GM18502 (cell line): ENCODE results near the gene ST7.
"Not testable (repeated sequence)": the region's sequence is repeated elsewhere in the genome, so short reads cannot be mapped to it uniquely, and the experiment has no call there.

Source experiments
- ATAC-seq: cut with Tn5 transposase; IDR thresholded peaks from one replicate; pipeline ENCODE4 v1.9.1; 2021; ENCODE audit warnings: mild to moderate bottlenecking; ENCODE audit not compliant: unreplicated experiment, poor library complexity

ST7 gene

DNA sequence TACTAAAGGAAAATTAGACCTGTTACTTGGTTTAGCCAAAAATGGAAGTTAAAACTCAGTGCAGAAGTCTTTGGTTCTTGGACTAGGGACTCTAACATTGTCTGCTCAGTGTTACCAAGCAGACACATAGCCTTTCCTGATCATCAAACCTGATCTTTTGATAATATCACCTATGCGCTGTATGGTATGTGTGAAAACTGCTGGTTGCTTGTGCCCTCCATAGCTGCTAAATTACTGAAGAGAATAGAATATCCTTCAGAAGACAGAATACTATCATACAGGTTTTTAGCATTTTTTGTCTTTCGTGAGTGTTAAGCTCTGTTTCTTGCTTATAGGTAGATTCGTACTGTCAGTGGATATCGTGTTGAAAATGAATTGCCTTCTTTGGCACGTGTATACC lies 68.7 kb downstream of the ST7 start:
- ATAC-seq, result no peak

DNA sequence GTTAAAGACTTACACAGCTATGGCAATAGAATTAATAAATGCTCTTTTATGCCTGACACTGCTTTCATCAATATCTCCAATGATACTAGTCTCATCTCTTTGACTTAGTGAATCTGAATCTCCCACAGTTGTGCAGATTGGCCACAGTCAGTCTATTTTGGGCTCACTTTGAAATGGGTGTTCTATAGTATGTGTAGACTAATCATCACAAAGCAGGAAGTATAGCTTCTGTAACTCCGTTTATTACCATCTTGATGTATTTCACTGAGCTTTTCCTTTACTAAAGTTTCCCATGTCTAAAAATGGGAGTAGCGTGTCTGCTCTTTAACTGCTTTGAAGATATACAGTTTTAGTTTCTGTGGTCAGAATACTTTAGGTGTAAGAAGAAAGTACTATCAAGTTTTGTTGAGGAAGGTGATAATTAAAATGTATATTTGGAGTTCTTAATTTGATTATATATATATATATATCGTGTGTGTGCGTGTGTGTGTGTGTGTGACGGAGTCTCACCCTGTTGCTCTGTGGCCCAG lies 70.1 kb downstream of the ST7 start:
- ATAC-seq, result peak; percentile 79

DNA sequence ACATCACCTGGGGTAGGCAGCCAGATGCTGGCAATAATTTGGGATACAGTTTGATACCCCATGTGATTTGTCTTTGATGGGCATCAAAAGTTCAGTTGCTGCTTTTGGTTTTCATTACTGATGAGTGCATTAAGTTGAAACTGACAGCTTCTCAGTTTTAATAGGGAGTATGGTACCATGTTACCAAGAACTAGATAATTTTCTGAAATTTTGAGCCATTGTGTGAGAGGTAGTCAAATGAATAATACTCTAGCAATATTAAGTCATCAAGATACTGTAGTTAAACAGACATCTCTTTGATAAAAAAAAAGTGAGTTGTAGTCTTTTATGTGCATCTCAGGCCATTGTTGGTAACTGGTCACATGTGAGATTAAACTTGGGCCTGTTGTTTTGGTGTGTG lies 71.5 kb downstream of the ST7 start:
- ATAC-seq, result no peak

DNA sequence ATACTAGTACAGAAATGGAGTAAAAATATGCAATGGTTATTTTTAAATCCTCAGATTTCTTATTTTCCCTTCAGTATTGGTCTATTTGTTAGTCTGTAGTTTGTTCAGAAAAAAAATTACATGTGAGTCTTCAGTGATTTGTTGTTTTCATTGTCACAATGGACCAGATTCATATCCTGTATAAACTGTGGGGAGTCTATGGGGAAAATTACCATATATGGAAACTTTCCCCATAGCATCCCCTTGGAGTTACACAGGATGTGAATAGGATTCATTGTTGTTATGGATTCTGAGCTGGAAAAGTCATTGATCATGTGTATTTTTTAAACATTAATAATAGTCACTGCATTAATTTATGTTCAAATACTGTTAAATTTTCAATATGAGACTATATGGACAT lies 72.6 kb downstream of the ST7 start:
- no peak for ATAC-seq

DNA sequence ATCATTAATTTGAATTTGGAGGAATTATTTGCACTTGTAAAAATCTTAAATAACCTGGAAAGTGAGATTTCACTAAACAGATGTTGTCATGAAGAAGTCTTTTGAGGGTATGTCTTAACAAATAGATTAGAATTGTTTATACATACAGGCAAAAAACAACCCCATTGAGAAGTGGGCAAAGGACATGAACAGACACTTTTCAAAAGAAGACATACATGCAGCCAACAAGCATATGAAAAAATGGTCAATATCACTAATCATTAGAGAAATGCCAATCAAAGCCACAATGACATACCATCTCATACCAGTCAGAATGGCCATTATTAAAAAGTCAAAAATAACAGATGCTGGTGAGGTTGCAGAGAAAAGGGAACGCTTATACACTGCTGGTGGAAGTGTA lies 77.0 kb downstream of the ST7 start:
- not testable (repeated sequence) for ATAC-seq

DNA sequence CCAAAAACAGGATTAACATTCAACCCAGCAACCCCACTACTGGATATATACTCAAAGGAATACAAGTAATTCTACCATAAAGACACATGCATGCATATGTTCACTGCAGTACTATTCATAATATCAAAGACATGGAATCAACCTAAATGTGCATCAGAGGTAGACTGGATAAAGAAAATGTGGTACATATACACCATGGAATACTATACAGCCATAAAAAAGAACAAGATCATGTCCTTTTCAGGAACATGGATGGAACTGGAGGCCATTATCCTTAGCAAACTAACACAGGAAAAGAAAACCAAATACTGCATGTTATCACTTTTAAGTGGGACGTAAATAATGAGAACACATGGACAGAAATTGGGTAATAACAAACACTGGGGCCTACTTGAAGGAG lies 77.5 kb downstream of the ST7 start:
- ATAC-seq, result not testable (repeated sequence)

DNA sequence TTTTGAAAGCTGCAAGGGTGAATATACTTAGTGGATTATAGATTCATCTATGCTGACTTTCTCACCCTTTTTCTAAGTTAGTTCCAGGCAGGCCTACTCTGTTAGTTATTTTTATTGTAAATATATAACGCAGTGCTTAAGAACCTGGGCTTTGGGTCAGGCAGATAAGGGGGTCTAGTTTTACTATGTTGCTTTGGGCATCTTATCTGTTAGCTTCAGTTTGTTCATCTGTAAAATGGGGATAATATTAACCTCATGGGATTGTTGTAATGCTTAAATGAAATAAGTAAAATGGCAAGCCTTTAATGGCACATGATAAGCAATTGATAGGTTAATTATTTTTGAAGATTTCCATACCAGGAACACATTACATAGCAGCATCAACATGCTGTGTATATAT lies 79.5 kb downstream of the ST7 start:
- no peak for ATAC-seq

DNA sequence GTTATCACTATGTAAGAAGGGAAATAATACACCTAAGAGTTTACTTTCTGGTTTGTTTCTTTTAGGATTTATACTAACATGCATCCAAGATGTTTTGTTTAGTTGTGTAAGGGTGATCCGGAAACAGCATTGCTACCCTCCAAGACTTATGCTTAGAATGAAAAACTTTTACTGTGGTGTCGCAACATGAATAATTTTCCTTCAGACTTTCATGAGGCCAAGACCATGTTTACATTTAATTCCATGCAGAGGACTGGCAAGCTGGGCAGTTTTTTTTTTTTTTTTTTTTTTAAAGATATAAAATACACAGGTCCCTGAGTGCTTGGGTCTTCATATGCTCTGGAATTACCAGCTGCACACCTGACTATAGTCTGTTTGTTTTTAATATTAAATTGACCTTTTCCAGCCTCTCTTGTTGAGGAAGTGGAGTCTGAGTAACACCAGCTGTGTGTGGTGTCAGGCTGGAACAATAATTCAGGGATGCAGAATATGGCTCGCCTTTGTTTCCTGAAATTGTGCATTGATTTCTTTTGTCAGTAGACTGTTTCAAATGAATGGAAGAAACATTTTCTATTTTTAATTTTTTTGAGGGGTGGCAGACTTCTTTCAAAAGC lies 81.7 kb downstream of the ST7 start:
- ATAC-seq, result no peak

DNA sequence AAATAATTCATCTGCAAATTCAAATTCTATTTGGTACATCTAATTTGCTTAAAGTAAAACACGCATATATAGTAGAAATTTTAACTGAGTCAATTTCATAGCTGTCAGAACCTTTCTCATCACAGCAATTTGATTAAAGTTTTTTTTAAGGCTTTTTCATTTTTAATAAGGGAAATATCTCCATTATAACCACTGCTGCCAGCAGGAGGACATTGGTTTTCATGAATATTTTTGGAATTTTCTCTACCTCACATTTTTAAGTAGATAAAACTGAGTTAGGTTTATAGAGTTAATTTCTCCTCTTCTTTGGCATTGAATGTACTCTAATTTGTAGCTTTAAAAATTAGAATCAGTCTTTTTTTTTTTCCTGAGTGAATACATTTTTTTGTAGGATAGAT lies 82.2 kb downstream of the ST7 start:
- no peak for ATAC-seq

DNA sequence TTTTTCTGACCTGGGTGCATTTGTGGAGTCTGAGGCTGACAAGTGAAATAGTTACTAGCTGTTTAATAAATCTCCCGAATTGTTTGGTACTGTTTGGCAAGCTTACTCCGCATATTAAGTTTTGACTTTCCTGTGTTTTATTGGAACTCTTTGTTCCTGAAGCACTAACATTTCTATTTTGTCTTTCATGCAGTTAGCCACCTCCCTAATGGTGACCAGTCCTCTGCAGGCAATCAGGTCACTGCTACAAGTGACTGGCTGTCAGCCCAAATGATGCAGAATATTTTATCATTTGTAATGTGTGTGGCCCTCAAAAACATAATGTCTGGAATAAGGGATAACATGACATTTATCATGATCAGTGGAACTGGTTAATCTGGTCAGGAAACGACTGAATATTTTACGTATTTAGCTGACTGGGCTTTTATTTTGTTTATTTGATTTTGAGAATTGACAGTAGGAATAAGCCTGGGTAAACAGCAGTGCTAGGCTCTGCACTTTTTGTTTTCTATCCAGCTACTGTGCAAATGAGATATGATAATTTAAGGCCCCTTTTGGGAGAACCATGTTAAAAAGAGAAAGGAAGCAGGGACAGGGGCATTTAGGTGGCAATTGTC lies 82.9 kb downstream of the ST7 start:
- no peak for ATAC-seq

DNA sequence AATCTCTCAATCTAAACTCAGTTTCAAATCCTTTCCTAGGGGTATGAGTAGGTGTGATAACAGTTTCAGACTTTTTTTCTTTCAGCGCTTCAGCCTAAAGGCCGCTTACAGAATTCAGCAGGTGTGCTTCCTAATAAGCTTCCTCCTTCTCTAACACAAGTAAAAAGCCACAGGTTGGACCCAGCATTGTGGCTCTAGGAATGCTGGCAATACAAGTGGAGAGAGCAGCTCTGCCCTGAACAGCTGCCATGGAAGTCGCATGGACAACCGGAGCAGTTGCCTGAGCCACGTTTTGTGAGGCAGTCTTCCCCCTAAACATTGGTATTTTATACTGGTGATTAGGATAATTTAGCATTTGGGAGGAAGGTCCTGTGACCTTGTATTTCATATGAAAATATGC lies 83.5 kb downstream of the ST7 start:
- no peak for ATAC-seq

DNA sequence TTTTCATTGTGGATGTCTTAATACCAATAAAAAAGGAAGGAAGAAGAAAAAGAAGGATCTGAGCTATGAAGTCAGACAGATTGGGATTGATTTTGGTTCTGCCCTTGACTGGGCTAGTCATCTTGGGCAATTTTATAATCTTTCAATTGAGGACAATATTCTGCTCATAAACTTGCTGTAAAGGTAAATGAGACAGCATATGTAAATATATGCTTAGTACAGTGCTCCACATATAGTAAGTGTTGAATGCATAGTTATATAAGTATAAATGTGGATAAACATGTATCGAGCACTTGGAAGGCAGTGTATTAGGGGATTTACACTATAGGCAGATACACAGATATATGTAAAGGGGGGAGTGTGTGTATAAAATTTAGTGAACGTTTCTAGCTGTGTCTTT lies 85.1 kb downstream of the ST7 start:
- no peak for ATAC-seq

DNA sequence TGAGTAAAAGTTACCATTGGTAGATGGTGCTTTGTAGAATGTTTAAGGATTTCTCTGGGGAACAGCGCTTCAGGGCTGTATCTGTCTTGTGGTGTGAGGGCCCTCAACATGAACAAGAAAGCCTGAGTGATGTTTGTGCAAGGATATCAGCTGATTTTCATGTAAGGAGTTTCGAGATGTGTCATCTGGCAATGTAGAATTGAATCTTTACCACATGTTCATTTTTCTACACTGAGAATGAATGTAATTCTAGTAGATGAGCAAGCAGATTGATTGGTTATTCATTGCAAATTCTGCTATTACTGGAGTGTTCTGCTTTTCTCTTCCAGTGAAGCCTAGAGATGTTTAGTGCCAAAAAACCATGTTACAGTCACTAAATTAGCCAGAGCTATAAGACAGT lies 87.7 kb downstream of the ST7 start:
- ATAC-seq, result peak; percentile 94

DNA sequence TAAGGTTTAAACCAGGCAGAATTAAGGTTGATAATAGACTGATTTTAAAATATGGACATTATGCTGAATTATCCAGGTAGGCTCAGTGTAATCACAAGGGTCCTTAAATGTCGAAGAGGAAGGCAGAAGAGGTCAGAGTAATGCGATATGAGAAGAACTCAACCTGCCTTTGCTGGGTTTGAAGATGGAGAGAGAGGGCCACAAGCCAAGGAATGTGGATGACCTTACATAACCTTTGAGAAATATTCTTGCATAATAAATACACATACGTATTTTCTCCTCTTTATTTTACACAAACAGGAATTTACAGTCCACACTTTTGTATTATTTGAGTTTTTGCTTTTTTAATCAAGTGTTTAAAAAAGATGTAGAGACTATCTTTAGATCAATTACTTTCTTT lies 88.5 kb downstream of the ST7 start:
- ATAC-seq, result no peak

DNA sequence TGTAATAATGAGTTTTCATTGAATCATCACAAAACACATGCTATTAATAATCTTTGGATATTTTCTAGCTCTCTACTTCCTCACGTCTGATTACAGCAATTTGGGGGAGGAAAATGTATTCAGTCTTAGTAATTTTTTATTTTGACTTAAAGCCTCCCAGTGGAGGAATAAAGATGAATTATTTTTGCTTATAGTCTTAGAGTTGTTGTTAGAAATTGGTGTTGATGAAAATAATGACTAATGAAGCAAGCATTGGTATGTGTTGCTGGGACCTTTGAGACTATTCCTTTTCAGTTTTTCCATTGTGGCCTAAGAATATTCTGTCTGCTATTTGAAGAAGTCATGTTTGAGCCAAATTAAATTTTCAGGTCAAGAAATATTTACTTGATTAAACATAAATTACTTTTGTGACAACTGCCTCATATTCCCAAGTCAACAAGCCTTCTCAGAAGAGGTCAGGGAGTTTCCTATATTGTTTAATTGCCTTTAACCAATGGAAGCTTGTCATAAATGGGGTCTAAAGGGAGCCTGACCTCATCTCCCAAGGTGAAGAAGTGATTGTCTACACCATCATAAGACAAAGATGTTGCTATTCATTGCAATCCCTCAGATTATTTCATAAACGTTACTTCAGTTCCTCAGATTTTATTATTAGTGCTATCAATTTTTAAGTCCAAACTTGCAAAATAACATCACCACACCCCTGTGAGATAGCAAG lies 90.0 kb downstream of the ST7 start:
- no peak for ATAC-seq

DNA sequence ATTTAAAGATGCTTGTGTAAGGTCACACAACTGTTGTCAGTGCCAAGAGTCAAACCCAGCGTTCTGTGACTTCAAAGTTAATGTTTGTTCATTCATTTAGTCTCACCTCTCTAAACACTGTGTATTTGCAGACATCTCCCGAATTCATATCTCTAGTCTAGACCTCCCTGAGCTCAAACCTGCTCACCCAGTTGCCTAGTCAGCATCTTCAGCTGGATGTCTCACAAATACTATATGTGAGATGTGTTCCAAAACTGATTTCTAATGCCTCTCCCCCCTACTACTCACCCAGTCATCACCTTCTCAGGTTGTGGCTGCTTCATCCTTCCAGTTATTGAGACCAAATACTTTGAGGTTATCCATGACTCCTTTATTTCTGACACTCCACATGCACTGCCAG lies 91.4 kb downstream of the ST7 start:
- ATAC-seq, result no peak

DNA sequence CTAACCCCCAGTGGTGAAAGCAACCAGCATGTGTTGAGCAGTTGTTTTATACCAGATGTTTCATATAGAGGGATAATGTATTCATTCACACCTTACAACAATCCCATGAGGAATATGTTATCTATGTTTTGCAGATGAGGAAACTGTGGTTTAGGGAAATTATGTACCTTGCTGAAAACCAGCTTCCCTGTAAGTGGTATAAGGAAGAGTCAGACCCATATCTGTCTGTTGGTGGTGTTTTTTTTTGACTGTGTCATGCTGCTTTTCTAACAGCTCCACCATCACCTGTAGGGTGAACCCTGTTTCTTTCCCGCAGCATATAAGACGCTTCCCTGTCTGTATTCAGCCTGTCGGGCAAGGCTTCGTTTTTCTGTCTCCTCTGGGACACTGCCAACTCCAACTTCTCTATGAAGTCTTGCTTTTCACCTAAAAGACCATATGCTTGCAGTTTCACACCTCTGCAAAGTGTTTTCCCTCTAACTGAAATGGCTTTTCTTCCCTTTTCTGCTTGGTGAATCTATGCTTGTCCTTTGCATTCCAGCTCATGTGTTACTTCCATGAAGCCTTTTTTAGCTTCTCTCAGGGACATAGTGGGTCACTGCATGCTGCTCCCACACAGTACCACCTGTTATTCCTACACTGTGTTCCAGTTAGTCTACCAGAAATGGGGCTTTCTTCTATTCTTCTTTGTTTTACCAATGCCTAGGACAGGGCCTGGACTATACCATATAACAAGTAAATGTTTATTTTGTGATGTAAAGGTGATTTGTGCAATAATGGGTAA lies 92.8 kb downstream of the ST7 start:
- ATAC-seq, result no peak

DNA sequence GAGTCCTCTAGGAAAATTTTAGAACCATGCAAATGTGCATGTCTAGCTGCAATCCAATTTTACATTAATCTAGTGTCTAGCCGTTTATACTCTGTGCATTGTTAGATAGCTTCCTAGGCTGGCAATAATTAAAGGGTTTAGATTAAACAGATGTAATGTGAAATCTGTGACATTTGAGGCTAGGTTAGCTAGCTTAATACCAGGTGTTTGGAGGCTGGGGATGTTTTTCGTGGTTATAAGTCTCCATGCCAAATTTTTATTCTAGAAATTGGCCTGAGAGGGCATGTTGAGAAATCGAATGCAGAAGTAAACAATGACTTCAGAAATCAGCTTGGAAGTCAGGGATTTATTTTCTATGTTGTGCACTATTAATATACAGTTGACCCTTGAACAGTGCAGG lies 94.2 kb downstream of the ST7 start:
- ATAC-seq, result no peak

DNA sequence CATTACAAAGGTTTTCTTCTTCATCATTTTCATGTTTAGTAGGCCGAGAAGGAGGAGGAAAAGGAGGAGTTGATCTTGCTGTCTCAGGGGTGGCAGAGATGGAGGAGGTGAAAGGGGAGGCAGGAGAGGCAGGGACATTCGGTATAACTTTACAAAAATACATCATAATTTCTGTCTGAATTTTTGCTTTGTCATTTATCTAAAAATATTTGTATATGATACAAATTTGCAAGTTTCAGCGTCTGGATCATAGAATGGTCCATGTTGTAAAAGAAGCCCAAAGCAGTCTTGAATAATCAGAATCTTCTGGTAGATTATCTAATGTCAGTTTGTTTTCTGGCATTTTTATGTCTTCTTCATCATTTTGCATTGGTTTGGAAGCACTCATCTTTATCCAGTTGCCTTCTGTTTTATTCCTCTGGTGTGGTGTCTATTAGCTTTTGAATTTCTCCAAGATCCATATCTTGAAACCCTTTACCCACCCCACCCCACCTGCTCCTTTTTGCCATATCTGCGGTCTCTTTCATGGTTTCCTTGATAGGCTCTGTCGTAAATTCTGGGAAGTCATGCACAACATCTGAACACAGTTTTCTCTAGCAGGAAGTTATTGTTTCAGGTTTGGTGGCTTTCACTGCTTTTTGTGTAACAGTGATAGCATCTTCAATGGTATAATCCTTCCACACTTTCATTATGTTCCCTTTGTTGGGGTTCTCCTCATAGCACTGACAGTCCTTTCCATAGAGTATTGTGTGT lies 95.0 kb downstream of the ST7 start:
- ATAC-seq, result peak; percentile 41

DNA sequence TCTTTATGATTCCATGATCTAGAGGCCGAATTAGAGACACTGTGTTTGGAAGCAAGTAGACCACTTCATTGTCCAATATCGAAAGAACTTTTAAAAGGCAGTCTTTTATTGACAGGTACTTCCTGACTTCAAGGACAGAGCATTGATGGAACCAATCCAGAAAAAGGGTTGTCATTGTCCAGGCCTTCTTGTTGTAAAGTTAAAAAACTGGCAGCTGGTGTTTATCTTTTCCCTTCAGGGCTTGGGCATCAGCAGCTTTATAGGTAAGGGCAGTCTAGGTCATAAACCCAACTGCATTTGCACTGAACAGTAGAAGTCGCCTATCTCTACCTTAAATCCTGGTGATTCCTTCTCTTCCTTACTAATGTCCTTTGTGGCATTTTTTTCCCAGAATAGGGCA lies 95.6 kb downstream of the ST7 start:
- peak; percentile 11 for ATAC-seq
